Measurements from ENCODE around the gene CIBAR2.

The CIBAR2 gene

GRCh38 chr16:85104821-85105391 lies 7.4 kb downstream of the CIBAR2 start:
- in situ Hi-C loops (cut with HindIII; ENCODE audit: low sequenced_read_pairs) = no loop called here
- DNase-seq (ENCODE audit: low read depth) = no peak
- no peak for TF ChIP-seq CTCF (IDR thresholded peaks at IDR 0.05; ENCODE audit: low read depth, low read length, missing control alignments)
- H3K4me3 ChIP-seq (ENCODE audit: low read depth, low read length) = no peak overlapping the region

GRCh38 chr16:85104147-85104546 lies 8.1 kb downstream of the CIBAR2 start:
- in situ Hi-C loops (cut with HindIII; ENCODE audit: low sequenced_read_pairs) = no loop called here
- H3K4me3 ChIP-seq (ENCODE audit: low read depth, low read length) = no peak overlapping the region
- no peak for DNase-seq (ENCODE audit: low read depth)
- TF ChIP-seq CTCF (IDR thresholded peaks at IDR 0.05; ENCODE audit: low read depth, low read length, missing control alignments) = no peak

GRCh38 chr16:85103114-85104079 lies 8.9 kb downstream of the CIBAR2 start:
- no peak for TF ChIP-seq CTCF (IDR thresholded peaks at IDR 0.05; ENCODE audit: low read depth, low read length, missing control alignments)
- no peak overlapping the region for H3K4me3 ChIP-seq (ENCODE audit: low read depth, low read length)
- in situ Hi-C loops (cut with HindIII; ENCODE audit: low sequenced_read_pairs) = no loop called here
- no peak for DNase-seq (ENCODE audit: low read depth)

- no peak for DNase-seq (ENCODE audit: low read depth)
- no peak for TF ChIP-seq CTCF (IDR thresholded peaks at IDR 0.05; ENCODE audit: low read depth, low read length, missing control alignments)
- H3K4me3 ChIP-seq (ENCODE audit: low read depth, low read length) = no peak overlapping the region
- in situ Hi-C loops (cut with HindIII; ENCODE audit: low sequenced_read_pairs) = no loop called here
Measured at GRCh38 chr16:85101956-85102630, 10.2 kb downstream of the CIBAR2 start.

GRCh38 chr16:85100265-85100664 lies 12.0 kb downstream of the CIBAR2 start:
- DNase-seq (ENCODE audit: low read depth) = no peak
- H3K4me3 ChIP-seq (ENCODE audit: low read depth, low read length) = no peak overlapping the region
- in situ Hi-C loops (cut with HindIII; ENCODE audit: low sequenced_read_pairs) = no loop called here
- no peak for TF ChIP-seq CTCF (IDR thresholded peaks at IDR 0.05; ENCODE audit: low read depth, low read length, missing control alignments)

GRCh38 chr16:85098565-85098964 lies 13.7 kb downstream of the CIBAR2 start:
- no peak overlapping the region for H3K4me3 ChIP-seq (ENCODE audit: low read depth, low read length)
- no peak for DNase-seq (ENCODE audit: low read depth)
- TF ChIP-seq CTCF (IDR thresholded peaks at IDR 0.05; ENCODE audit: low read depth, low read length, missing control alignments) = no peak
- in situ Hi-C loops (cut with HindIII; ENCODE audit: low sequenced_read_pairs) = no loop called here
